ENCODE measurements around the gene DENND5A.
"Not testable (repeated sequence)": the region's sequence is repeated elsewhere in the genome, so short reads cannot be mapped to it uniquely, and the experiment has no call there.

The DENND5A gene

DNA sequence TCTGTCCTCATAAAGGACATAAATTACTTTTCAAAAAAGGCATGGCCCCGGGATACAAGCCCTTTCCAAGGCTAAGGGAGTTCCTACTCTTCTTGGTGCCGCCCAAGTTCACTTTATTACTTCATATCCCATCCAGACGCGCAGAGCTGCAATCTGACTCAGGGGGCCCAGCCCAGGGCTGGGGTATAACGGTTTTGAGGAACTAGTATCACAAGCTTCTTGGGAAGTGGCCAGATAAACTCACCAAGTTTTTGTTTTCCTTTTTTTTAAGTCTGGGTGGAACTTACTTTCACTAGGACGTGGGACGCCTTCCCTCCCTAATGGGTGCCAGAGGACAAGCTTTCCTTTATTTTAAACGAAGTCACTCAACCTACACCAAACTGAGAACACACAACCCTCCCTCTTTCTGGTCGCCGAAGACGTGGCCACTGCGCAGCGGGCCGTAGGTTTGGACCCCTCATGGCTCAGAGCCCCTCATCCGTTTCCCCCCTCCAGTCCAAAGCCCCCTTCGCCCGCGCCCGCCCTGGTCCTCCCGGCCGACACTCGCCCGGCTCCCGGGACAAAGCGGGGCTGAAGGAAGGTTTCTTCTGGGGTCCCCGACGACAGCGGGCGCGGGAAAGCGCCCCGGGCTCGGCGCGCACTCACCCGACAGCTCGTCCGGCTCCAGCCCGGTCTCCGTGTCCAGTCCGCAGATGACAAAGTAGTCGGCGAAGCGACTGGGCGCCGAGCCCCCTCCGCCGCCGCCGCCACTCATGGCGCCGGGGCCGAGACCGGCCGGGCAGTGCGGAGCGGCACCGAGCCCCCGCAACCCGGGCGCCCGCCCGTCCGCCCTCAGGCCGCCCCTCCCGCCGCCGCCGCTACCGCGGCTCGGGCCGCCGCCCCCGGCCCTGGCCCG lies 587 bp downstream of the DENND5A start:
- peak; percentile 81 for DNase-seq

DNA sequence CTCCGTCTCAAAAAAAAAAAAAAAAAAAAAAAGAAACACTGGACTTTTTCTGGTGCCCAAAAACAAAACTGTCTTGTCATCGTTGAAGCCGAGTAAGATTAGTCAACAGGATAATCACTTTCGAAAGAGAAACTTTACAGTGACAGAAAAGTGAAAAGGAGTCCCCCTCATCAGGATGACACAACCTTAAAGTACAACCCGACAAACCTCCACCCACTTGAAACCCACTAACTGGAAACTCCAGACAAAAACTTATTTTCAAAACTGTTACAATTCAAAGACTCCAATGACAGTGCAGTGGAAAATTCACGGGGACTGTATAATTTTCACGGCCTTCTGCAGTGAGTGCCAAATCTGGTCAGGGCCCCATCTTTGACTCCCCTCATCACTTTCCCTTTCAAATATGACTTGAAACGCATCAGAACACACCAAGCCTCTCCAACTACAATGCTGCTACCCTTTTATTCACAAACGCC lies 1.3 kb downstream of the DENND5A start:
- peak; percentile 65 for DNase-seq

DNA sequence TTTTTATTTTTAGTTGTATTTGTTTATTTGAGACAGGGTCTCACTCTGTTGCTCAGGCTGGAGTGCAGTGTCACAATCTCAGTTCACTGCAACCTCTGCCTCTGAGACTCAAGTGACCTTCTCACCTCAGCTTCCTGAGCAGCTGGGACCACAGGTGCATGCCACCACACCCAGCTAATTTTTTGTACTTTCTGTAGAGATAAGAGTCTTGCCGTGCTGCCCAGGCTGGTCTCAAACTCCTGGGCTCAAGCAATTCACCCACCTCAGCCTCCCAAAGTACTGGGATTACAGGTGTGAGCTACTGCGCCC lies 4.4 kb downstream of the DENND5A start:
- not testable (repeated sequence) for DNase-seq

DNA sequence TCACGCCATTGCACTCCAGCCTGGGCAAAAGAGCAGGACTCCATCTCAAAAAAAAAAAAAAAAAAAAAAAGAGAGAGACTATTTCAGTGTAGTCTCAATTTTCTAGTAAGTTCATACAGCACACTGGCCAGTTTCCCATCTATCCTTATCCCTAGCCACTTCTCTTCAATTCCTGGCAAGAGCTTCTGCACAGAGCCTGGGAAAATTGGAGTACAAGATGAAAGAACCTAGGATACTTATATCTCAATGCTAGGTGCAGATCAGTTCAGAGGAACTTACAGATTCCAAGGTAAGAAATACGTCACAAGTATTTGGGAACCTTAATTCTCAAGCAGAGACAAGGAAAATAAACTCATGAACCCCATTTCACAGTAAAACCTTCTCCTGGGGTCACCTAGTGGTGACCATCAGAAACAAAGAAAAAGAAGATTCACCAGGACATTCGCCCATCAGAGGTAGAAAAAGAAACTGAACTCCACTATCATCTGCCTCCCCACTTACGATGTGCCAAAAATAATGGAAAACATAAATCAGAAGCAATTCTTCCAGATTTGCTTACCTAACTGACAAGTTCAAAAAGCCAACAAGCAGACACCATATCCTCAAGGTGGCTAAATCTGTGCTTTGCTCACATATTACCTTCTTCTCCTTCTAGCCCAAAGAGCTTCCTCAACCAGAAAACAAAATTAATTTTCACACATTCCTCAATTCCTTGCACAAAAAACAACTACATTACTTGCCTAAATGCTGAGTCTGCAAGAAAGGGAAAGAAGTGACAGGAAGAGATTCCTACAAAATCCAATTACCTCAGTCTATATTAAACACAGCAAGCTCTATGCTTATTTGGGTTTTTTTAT lies 4.9 kb downstream of the DENND5A start:
- DNase-seq: no peak

DNA sequence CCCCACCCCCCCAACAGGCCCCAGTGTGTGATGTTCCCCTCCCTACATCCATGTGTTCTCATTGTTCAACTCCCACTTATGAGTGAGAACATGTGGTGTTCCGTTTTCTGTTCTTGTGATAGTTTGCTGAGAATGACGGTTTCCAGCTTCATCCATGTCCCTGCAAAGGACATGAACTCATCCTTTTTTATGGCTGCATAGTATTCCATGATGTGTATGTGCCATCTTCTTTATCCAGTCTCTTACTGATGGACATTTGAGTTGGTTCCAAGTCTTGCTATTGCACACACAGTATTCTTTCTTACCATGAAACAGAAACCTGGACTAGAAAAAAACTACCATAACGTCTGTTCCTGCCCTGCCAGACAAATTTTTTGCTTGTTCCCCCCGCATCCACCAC lies 6.9 kb downstream of the DENND5A start:
- not testable (repeated sequence) for DNase-seq

DNA sequence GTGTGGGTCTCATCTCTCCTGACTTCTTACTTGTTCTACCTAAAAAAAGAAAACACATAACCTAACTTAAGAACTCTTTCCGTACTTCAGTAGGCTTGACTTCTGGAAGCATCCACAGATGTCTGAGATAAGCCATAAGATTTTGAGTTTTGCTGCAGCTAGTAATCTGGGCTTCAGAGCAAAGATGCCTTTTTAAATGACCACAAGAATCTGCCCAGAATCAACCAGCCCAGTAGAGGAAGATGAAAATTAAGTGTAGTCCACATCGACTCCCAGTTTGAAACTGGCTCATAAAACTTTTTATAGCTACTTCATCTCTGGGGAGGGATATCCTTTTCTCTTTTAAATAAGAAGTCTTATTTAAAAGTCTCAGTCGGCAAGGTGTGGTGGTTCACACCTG lies 10.7 kb downstream of the DENND5A start:
- DNase-seq: no peak

DNA sequence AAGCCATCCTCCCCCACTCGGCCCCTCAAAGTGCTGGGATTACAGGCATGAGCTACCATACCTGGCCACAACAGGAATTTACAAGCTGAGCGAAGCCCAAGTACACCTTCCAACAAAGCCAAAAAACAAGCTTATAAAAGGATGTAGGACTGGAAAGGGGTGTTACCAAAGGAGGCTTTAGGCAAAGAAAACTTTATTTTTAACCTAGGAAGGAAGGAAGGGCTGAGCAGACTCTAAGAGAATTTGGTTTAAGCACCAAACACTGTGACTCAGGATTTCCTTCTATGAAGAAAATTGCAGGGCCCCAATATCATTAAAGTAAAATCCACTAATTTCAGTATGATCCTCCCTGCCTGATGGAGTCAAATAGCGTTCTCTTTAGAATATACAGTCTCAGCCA lies 12.1 kb downstream of the DENND5A start:
- no peak for DNase-seq

DNA sequence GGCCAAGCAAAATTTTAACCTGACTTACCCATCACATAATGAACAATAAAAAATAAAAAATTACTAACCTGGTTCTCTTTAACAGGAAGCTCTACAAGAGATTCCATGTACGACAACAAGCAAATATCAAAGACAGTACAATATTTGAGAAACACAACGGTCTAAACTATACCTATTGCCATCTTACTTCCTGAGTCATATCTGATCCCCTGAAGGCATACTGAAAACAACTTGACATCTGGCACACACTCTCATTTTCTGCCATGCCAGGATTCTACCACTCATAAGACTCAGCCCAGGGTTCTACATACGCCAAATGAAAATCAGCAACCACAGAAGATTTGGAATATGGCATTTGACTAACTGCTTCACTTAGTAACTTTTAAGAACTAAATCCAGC lies 13.8 kb downstream of the DENND5A start:
- DNase-seq: no peak

DNA sequence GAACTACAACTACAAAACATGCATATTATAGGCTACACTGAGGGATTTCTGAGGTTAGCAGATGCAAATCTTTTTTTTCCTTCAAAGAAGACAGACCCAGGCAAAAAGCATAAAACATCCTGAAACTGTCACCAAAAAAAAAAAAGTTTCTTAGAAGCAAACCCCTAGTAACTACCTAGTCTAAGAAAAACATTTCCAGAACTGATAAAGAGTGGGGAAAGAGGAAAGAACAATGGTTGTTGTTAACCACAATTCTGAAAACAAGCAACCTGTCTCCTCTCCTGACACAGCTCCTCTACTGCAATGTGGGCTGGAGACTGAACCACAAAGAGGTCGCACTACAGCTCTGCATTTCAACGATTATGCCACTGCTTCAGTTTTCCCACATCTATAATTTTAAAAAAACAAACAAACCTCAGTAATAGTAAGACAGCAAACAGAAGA lies 15.0 kb downstream of the DENND5A start:
- DNase-seq: peak; percentile 73

DNA sequence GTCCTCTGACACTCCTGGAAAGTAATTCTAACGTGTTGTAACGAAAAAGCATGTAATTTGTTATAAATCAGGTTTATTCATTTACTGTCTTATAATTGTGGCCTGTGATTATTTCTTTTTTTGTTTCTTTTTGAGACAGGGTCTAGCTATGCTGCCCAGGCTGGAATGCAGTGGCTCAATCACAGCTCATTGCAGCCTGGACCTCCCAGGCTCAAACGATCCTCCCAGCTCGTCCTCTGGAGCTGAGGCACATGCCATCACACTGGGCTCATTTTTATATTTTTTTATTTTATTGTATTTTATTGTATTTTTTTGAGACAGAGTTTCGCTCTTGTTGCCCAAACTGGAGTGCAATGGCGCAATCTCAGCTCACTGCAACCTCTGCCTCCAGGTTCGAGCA lies 15.9 kb downstream of the DENND5A start:
- no peak for DNase-seq

DNA sequence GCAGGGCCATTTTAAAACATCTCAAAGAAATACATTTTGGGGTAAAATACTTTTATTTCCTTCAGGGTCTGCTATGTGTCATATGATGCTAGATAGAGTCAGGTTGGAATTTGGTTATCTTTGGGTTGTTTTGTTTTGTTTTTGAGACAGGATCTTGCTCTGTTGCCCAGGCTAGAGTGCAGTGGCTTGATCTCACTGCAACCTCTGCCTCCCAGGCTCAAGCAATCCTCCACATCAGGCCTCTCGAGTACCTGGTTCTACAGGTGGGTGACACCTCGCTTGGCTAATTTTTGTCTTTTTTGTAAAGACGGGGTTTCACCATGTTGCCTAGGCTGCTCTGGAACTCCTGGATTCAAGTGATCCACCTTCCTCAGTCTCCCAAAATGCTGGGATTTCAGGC lies 17.3 kb downstream of the DENND5A start:
- DNase-seq: no peak

DNA sequence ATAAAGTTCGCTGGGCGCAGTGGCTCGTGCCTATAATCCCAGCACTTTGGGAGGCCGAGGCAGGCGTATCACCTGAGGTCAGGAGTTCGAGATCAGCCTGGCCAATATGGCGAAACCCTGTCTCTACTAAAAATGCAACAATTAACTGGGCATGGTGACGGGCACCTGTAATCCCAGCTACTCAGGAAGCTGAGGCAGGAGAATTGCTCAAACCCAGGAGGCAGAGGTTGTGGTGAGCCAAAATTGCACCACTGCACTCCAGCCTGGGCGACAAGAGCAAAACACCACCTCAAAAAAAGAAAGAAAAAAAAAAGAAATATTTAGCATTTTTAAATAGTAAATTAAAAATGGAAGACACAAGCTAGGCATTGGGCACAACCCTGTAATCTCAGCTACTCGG lies 28.9 kb downstream of the DENND5A start:
- DNase-seq: not testable (repeated sequence)

DNA sequence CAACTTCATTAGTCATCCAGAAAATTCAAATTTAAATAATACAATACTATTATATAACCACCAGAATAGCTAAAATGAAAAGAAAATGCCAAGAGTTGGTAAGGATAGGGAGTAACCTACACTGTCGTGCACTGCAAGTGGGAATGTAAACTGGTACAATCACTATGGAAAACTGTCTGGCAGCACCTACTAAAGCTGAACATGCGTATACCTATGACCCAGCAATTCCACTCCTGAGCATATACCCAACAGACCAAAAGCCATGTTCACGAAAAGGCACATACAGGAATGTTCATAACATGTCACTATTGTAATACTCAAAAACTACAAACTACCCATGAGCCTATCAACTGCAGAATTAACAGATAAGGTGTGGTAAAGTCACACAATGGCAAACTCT lies 32.7 kb downstream of the DENND5A start:
- DNase-seq: no peak

DNA sequence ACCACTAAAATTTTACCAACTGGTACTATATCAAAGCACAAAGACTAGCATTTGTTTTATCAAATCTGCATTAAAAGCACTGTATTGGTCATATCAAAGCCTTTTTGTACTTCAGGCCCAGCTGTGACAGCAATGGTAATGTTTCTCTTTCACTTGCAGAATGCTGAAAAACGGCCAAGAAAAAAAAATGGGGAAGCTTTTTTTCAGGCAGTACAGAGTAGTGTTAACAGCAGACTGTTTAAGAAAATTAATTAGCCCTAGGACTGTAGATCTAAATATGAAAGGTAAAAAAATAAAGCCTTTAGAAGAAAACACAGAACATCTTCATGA lies 33.3 kb downstream of the DENND5A start:
- peak; percentile 57 for DNase-seq

DNA sequence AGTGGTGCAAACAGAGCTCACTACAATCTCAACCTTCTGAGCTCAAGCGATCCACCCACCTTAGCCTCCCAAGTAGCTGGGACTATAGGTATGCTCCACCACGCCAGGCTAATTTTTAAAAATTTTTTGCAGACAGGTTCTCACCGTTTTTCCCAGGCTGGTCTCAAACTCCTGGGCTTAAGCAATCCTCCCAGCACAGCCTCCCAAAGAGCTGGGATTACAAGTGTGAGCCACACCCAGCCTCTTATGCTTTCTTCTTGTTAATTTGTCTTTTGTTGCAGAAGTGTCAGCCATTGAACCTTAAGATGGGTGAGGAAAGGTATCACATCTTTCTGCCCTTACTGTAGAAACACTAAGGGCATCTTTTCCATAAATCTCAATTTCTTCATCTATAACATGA lies 34.9 kb downstream of the DENND5A start:
- DNase-seq: no peak

DNA sequence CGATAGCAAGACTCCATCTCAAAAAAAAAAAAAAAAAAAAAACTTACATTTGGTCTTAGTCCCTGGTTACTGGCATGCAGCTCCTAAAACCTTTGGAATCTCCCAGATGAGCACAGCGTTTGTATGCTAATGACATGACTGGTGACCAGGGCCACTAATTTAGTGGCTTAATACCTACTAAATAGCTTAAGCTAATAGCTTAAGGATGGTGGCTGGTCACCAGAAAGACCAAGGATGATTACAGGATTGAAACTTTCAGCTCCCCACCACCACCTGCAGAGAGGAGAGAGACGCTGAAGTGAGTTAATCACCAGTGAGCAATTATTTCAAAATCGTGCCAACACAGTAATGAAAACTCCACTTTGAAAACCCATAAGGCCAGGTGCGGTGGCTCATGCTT lies 37.1 kb downstream of the DENND5A start:
- DNase-seq: no peak

DNA sequence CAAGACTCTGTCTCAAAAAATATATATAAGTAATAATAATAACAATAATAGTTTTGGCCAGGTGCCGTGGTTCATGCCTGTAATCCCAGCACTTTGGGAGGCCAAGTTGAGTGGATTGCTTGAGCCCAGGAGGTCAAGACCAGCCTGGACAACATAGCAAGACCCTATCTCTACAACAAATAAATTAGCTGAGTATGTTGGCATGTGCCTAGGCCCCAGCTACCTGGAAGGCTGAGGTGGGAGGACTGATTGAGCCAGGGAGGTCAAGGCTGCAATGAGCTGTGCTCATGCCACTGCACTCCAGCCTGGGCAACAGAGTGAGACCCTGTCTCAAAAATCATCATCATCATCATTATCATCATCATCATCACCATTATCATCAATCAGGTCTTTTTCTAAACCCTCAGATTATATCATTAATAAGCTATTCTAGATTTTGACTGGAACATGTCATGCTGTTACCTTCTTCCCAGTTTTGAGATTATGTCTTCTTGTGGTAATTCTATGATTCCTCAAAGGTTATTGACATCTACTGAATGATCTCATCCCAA lies 39.3 kb downstream of the DENND5A start:
- no peak for DNase-seq

DNA sequence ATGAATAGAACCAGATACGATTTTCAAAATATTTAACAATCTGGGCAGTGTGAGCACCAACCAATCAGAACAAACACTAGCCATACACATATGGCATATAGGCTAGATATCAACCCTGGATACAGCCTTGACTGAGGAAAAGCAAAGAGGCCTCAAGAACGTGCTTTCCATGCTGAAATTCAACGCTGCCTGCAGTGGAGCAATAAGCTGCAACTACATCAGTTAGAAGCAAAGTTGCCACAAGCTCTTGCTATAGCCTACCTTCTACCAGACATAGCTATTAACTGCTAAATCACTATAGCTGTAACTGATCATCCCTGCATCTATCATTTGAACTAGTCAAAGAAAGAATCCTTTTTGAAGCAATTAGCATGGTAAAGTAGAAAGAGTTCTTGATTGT lies 42.5 kb downstream of the DENND5A start:
- DNase-seq: no peak

DNA sequence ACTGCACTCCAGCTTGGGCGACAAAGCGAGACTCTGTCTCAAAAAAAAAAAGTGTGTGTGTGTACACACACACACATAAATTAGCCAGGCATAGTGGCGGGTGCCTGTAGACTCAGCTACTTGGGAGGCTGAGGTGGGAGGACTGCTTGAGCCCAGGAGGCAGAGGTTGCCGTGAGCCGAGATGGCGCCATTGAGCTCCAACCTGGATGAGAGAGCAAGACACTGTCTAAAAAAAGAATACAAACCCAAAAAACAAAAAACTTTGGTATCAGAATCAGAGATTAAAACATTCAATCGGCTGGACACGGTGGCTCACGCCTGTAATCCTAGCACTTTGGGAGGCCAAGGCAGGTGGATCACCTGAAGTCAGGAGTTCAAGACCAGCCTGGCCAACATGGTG lies 44.3 kb downstream of the DENND5A start:
- DNase-seq: not testable (repeated sequence)

DNA sequence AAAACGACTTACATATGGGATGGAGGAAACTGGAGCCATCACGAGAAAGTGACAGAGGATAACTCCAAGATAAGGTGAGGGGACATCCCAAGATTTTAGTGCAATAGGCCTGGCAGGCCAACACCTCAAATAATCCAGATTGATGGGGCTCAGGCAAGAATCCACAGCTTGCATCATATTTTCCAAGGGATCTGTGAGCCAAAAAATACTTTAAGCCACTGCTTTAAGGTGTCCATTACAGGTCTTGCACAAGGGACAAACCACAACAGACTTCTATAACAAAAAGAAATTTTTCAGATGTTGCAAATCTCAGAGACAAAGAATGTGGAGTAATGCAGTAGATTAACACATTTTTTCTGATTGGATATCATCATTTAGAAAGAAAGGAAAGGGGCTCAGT lies 45.6 kb downstream of the DENND5A start:
- DNase-seq: peak; percentile 32

DNA sequence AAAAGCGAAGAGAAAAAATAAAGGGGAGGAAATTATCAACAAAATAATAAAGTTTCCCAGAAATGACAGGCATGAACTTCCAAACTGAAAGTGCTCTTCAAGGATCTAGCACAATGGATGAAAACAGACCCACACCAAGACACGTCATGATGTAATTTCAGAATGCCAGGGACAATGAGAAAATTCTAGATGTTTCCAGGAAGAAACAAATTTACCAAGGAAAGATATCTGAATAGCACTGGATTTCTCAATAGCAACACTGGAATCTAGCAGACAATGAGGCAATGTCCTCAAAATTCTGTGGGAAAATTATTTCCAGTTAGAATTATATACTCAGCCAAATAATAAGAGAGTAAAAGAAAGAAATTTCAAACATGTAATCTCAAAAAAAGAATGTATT lies 46.0 kb downstream of the DENND5A start:
- DNase-seq: no peak

DNA sequence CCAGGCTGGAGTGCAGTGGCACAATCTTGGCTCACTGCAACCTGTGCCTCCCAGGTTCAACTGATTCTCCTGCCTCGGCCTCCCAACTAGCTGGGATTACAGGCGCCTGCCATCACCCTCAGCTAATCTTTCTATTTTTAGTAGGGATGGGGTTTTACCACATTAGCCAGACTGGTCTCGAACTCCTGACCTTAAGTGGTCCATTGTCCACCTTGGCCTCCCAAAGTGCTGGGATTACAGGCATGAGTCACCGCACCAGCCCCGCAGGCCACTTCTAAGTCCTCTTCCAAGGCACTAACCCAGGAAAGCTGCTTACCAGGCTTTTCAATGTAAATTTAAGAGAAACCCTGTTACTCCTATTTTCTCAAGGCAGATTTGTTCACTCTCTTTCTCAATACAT lies 50.4 kb downstream of the DENND5A start:
- DNase-seq: no peak

DNA sequence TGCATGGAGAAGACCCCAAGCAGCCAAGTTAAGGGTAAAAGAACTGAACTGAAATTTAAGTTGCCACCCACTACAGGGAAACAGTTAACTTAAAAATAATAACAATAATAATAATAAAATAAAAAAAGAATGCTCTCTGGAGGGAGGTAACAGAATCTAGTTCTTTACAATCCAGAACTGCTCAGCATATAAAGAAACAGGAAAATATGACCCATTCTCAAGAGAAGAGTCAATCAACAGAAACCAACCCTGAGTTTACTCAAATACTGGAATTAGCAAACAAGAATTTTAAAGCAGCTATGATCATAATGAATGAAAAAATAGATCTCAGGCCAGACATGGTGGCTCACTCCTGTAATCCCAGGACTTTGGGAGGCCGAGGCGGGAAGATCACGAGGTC lies 53.8 kb downstream of the DENND5A start:
- DNase-seq: no peak

DNA sequence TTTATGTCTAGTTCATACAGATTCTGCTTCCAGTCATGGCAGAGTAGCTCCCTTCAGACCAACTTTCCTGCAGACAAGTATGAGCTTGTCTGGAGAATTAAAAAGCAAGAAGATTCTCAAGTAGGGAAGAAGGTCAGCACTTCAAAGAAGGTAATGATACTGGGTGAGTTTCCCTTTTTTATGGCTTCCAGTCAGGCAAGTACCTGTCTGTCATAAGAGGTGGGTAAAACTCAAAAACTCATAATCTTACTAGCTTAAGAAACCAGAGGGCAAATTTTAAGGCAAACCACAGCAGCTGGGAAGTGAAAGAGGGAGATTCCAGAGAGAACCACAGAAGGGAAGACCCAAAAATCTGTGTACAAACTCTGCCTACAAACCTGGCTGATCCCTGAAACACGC lies 54.2 kb downstream of the DENND5A start:
- no peak for DNase-seq

Data from hematopoietic multipotent progenitor cell treated with erythropoietin and hydrocortisone succinate and interleukin-3 and kit ligand, for 6 days (in vitro differentiated cells).